ENCODE results near the gene ASMTL. TPM values are rescaled to one million over a fixed set of nuclear protein-coding genes. Genes with fewer than 3 reads are reported as not detected.
"Not testable (repeated sequence)": the region's sequence is repeated elsewhere in the genome, so short reads cannot be mapped to it uniquely, and the experiment has no call there.

The ASMTL gene
- polyA plus RNA-seq, 6 donors from 2014 or later: 49.2 to 66.0 (median 57.7) TPM

DNA sequence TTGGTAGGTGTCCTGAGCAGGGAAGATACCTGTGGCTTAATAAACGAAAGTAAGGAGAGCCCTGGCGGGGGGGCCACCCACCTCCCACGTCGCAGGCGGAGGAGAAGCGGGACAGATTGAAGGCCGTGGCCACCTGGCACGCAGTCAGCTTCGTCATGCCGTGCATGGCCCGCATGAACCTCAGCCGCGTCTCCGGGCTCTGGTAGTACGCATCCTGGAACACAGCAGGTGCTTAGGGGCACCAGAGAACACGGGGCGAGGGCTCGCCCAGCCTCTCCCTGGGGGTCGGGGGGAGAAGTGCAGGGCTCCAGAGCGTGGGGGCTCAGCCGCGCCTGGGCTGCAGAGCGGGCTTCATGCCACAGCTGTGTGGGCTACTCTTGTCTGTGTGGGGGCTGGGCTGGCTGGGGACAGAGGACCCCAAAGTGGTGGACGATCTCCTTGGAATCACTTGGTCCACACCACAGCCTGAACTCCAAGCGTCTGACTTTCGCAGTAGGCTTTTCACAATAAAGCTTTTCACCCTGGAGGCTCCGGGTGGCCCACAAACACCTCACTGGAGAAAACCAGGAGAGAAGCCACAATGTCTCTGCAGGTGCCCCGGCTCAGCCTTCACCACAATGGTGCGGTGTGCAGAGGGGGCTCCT is 33.7 kb downstream of the ASMTL start:
- Mint-ChIP-seq H3K27me3 (no peaks in the 10 kb centered on the region), H3K27ac (peak overlapping the region in 1 of 6 donors; percentile 38), H3K36me3 (peaks cover 15 to 35% of the 10 kb centered on the region in 2 donors), H3K9me3 (peaks cover 8 to 20% (median 14%) of the 10 kb centered on the region in 7 donors), H3K4me3 (no peak overlapping the region), H3K4me1 (peaks cover 2 to 16% (median 15%) of the 10 kb centered on the region in 3 donors)
- no peak for ATAC-seq (ENCODE audit: low read depth in 2 of 2)
- no peak for DNase-seq

DNA sequence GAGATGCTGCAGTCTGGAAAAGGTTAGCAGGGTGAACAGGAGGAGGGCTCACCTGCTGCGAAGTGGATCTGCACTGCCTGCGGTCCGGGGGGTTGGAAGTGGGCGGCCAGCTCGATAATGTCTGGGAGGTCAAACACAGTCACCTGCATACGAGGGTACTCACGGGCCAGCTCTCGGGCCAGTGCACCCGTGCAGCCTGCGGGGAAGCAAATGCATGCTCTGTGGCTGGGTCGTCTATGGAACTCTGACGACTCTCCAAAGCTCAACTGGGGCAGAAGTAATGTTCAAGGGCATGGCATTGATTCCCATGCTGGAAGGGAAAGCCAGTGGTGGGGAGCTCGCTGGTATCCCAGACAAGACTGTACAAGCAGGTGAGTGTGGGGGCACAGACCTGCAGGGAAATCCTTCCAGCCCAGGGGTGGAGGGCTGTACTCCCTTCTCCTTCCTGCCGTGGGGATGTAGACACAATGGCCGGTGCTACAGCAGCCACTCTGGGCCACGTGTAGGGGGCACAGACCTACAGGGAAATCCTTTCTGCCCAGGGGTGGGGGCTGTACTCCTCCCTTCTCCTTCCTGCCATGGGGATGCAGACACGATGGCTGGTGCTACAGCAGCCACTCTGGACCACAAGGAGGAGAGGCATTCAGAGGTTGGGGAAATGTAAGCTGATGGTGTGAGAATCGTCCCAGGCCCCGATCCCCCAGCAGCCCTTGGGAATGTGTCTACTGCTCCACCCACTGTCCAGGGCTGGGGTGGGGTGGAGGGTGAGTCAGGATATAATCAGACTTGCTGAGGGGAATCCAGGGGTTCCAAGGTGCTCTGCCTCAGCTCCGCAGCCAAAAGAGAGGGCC is 34.6 kb downstream of the ASMTL start:
- Mint-ChIP-seq H3K27me3 (no peaks in the 10 kb centered on the region), H3K9me3 (peaks cover 8 to 18% (median 13%) of the 10 kb centered on the region in 7 donors), H3K4me3 (no peak overlapping the region), H3K4me1 (peaks cover 2 to 13% (median 13%) of the 10 kb centered on the region in 3 donors), H3K36me3 (peaks cover 21 to 35% of the 10 kb centered on the region in 2 donors), H3K27ac (no peak overlapping the region)
- ATAC-seq (ENCODE audit: low read depth in 2 of 2) (no peak), DNase-seq (no peak)

DNA sequence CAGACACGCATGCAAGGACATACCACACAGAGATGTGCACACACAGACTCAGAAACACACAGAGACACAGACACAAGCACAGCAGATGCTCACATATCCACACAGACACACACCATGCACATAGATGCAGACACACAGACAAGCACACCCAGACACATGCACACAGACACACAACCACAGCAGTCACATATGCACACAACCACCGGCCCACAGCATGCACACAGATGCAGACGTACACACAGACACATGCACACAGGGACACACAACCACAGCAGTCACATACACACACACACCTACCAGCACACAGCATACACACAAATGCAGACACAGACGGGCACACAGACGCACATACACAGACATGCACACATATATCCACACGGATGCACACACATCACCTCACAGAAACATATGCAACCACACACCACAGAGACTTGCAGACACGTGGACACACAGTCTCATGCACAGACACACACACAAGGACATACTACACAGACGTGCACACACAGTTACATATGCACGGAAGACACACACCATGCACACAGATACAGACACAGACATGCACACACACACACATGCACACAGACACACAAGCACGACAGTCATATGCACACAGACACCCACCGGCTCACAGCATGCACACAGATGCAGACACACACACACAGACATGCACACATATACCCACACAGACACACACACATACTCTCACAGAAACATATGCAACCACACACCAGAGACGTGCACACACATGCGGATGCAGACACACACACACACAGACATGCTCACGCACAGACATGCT is 35.5 kb downstream of the ASMTL start:
- Mint-ChIP-seq H3K27ac (no peak overlapping the region), H3K9me3 (peaks cover 6 to 14% (median 9%) of the 10 kb centered on the region in 7 donors), H3K27me3 (no peaks in the 10 kb centered on the region), H3K4me3 (no peak overlapping the region), H3K4me1 (peaks cover 2 to 18% (median 13%) of the 10 kb centered on the region in 3 donors), H3K36me3 (peaks cover 21 to 41% of the 10 kb centered on the region in 2 donors)
- no peak for DNase-seq
- ATAC-seq (ENCODE audit: low read depth in 2 of 2): no peak

- Mint-ChIP-seq H3K27ac (no peak overlapping the region), H3K4me1 (peaks cover 4 to 18% (median 13%) of the 10 kb centered on the region in 3 donors), H3K9me3 (peaks cover 0 to 8% (median 6%) of the 10 kb centered on the region in 7 donors), H3K36me3 (peaks cover 15 to 34% of the 10 kb centered on the region in 2 donors), H3K4me3 (no peak overlapping the region), H3K27me3 (no peaks in the 10 kb centered on the region)
- no peak for DNase-seq
- no peak for ATAC-seq (ENCODE audit: low read depth in 2 of 2)
Observed at GRCh38 chrX:1416327-1416784, 36.4 kb downstream of the ASMTL start.

- Mint-ChIP-seq H3K4me1 (peaks cover 5 to 10% (median 6%) of the 10 kb centered on the region in 3 donors), H3K36me3 (peaks cover 9 to 20% of the 10 kb centered on the region in 2 donors), H3K9me3 (peaks cover 0 to 1% (median 0%) of the 10 kb centered on the region in 7 donors), H3K27ac (no peak overlapping the region), H3K27me3 (no peaks in the 10 kb centered on the region), H3K4me3 (no peak overlapping the region)
- DNase-seq (no peak), ATAC-seq (ENCODE audit: low read depth in 2 of 2) (no peak)
Observed at GRCh38 chrX:1412551-1413161, 40.1 kb downstream of the ASMTL start.

GRCh38 chrX:1411326-1411725 is 41.4 kb downstream of the ASMTL start:
- Mint-ChIP-seq H3K27ac (no peak overlapping the region), H3K9me3 (peaks cover 0 to 1% (median 0%) of the 10 kb centered on the region in 7 donors), H3K4me3 (no peak overlapping the region), H3K36me3 (peaks cover 9 to 20% of the 10 kb centered on the region in 2 donors), H3K27me3 (no peaks in the 10 kb centered on the region), H3K4me1 (peaks cover 5 to 10% (median 6%) of the 10 kb centered on the region in 3 donors)
- peak in 1 of 2 donors; percentile 47 for ATAC-seq (ENCODE audit: low read depth in 2 of 2)
- DNase-seq: no peak

GRCh38 chrX:1407035-1407434 is 45.7 kb downstream of the ASMTL start:
- no peaks in the 10 kb centered on the region for H3K9me3 Mint-ChIP-seq
- DNase-seq: no peak
- no peak for ATAC-seq (ENCODE audit: low read depth in 2 of 2)
- peaks cover 0 to 6% (median 0%) of the 10 kb centered on the region in 3 donors for H3K4me1 Mint-ChIP-seq
- H3K4me3 Mint-ChIP-seq: no peak overlapping the region
- no peaks in the 10 kb centered on the region for H3K36me3 Mint-ChIP-seq
- no peak overlapping the region for H3K27ac Mint-ChIP-seq
- no peaks in the 10 kb centered on the region for H3K27me3 Mint-ChIP-seq

DNA sequence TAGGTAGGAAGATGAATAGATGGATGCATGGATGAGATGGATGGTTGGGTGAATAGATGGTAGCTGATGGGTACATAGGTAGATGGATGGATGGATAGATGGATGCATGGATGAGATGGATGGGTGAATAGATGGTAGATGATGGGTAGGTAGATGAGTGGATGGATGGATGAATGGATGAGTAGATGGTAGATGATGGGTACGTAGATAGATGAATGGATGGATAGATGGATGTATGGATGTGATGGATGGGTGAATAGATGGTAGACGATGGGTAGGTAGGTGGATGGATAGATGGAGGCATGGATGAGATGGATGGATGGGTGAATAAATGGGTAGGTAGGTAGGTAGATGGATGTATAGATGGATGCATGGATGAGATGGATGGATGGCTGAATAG is 46.9 kb downstream of the ASMTL start:
- not testable (repeated sequence) for H3K36me3 Mint-ChIP-seq; H3K9me3 Mint-ChIP-seq; DNase-seq; H3K27ac Mint-ChIP-seq; ATAC-seq (ENCODE audit: low read depth in 2 of 2); H3K27me3 Mint-ChIP-seq; H3K4me1 Mint-ChIP-seq; H3K4me3 Mint-ChIP-seq

DNA sequence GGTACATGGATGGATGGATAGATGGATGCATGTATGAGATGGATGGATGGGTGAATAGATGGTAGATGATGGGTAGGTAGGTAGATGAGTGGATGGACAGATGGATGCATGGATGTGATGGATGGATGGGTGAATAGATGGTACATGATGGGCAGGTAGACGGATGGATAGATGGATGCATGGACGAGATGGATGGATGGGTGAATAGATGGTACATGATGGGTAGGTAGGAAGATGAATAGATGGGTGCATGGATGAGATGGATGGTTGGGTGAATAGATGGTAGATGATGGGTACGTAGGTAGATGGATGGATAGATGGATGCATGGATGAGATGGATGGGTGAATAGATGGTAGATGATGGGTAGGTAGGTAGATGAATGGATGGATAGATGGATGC is 48.8 kb downstream of the ASMTL start:
- H3K36me3 Mint-ChIP-seq; H3K4me3 Mint-ChIP-seq; H3K4me1 Mint-ChIP-seq; H3K27ac Mint-ChIP-seq; H3K9me3 Mint-ChIP-seq; ATAC-seq (ENCODE audit: low read depth in 2 of 2); DNase-seq; H3K27me3 Mint-ChIP-seq: not testable (repeated sequence)

GRCh38 chrX:1403228-1403627 is 49.5 kb downstream of the ASMTL start:
- Mint-ChIP-seq H3K9me3 (no peaks in the 10 kb centered on the region), H3K36me3 (no peaks in the 10 kb centered on the region), H3K27me3 (no peaks in the 10 kb centered on the region), H3K4me1 (peaks cover 0 to 6% (median 0%) of the 10 kb centered on the region in 3 donors), H3K4me3 (no peak overlapping the region), H3K27ac (no peak overlapping the region)
- ATAC-seq (ENCODE audit: low read depth in 2 of 2) (no peak), DNase-seq (no peak)

GRCh38 chrX:1401611-1402430 is 50.9 kb downstream of the ASMTL start:
- DNase-seq (no peak), ATAC-seq (ENCODE audit: low read depth in 2 of 2) (no peak)
- H3K9me3 Mint-ChIP-seq: no peaks in the 10 kb centered on the region
- no peaks in the 10 kb centered on the region for H3K27me3 Mint-ChIP-seq
- peaks cover 0 to 6% (median 0%) of the 10 kb centered on the region in 3 donors for H3K4me1 Mint-ChIP-seq
- H3K27ac Mint-ChIP-seq: no peak overlapping the region
- no peaks in the 10 kb centered on the region for H3K36me3 Mint-ChIP-seq
- no peak overlapping the region for H3K4me3 Mint-ChIP-seq

DNA sequence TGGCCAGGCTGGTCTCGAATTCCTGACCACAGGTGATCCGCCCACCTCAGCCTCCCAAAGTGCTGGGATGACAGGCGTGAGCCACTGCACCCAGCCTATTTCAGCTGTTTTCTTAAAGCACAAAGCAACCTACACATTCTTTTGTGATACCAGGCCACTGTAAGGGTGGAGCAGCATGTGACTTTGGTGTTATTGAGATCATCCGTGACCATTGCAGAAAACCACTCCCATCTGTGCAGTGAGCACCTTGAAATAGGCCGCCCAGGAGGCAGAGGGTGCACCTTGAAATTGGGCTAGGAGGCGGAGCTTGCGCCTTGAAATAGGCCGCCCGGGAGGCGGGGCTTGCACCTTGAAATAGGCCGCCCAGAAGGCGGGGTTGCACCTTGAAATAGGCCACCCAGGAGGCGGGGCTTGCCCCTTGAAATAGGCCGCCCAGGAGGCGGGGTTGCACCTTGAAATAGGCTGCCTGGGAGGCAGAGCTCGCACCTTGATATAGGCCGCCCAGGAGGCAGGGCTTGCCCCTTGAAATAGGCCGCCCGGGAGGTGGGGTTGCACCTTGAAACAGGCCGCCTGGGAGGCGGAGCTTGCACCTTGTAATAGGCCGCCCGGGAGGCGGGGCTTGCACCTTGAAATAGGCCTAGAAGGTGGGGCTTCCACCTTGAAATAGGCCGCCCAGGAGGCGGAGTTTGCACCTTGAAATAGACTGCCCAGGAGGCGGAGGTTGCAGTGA is 51.8 kb downstream of the ASMTL start:
- Mint-ChIP-seq H3K27me3 (no peaks in the 10 kb centered on the region), H3K27ac (peak overlapping the region in 1 of 6 donors; percentile 60), H3K4me1 (peaks cover 3 to 10% (median 5%) of the 10 kb centered on the region in 3 donors), H3K4me3 (no peak overlapping the region), H3K36me3 (peaks cover 2 to 3% of the 10 kb centered on the region in 2 donors), H3K9me3 (no peaks in the 10 kb centered on the region)
- no peak for DNase-seq
- no peak for ATAC-seq (ENCODE audit: low read depth in 2 of 2)

Measured in naive B cell (primary cell).